GM18526 (cell line): ENCODE results near the gene TTLL7.

Experiments used
- POLR2A ChIP-seq: IDR thresholded peaks from 3 replicates; pipeline ENCODE4 v1.6.1; 2011; ENCODE audit not compliant: insufficient read length; ENCODE audit errors: extremely low read depth

The TTLL7 gene

GRCh38 chr1:83998498-83999315 is at the start of gene TTLL7:
Gene TTLL7, minus strand, starts transcription at chr1:83999132. Its CDS starts 46,921 bp downstream, at chr1:83952211.
- TF ChIP-seq POLR2A: no peak

- TF ChIP-seq POLR2A: no peak
Observed at GRCh38 chr1:84042461-84042860, 43.5 kb upstream of the TTLL7 start.

- TF ChIP-seq POLR2A: no peak
Observed at GRCh38 chr1:84037758-84038611, 39.1 kb upstream of the TTLL7 start.

GRCh38 chr1:84031802-84032327 is 32.9 kb upstream of the TTLL7 start:
- TF ChIP-seq POLR2A: no peak

DNA sequence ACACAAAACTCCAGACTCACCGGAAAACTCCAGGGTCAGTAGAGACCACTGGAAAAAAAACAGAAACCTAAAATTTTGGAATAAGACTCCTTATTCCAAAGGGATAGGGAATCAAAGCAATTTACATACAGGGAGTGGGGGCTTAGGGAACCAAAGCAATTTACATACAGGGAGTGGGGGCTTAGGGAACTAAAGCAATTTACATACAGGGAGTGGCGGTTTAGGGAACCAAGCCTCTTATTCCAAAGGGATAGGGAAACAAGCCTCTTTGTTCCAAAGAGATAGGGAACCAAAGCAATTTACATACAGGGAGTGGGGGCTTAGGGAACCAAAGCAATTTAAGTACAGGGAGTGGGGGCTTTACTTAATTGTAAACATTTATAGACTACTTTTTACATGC is 28.4 kb upstream of the TTLL7 start:
- TF ChIP-seq POLR2A: no peak

DNA sequence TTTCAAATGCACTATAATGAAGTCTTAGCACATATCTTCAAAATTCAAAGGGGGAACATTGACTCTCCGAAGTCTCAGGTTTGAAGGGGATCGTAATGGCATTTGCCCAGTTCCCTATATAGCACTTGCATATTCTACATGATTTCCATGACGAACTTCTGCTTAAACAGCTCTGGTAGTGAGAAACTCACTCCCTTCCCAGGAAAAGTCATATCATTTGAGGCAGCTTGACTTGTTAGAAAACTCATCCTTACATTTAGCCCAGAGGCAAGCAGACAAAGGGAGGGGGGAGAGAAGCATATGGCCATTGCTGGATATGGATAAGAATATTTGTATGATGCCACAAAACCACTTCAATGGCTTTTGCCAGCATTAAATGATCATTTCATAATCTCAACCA is 27.0 kb upstream of the TTLL7 start:
- TF ChIP-seq POLR2A: no peak

- TF ChIP-seq POLR2A: no peak
Observed at GRCh38 chr1:84021822-84022221, 22.9 kb upstream of the TTLL7 start.

DNA sequence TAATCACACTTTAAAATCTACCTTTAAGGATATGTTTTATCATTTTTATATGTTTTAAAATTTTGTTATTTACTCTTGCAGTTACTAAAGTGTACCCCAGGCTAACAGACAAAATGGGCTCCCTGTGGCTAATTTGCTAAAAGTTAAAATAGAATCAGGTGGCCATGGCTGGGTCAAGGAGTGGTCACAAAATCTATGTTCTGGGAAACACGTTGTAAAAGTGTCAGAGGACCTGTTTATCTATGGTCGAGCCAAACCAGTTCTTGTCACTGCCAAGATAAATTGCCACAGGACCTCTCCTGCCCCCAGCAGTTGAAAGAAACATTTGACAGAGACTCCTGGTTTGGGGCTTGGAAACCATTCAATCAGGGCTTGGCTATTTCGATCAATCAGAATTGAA is 21.2 kb upstream of the TTLL7 start:
- no peak for TF ChIP-seq POLR2A

DNA sequence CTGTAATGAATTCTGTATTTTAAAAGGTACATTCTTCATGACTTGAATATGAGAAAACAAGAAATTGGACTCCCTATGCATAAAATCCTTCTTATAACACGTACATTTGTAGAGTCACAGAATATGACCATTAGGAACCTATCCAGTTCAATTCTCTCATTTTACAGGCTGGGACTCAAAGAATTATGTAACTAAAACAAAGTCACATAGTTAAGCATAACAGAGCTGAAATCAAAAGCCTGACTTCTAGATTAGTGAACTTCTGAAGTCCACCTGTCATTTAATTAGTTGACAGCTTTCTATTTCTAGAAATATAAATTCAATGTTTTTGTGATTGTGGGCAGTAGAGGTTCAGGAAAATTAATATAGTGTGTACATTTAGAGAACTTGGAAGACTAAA is 20.3 kb upstream of the TTLL7 start:
- TF ChIP-seq POLR2A: no peak

GRCh38 chr1:84013708-84014107 is 14.8 kb upstream of the TTLL7 start:
- TF ChIP-seq POLR2A: no peak

DNA sequence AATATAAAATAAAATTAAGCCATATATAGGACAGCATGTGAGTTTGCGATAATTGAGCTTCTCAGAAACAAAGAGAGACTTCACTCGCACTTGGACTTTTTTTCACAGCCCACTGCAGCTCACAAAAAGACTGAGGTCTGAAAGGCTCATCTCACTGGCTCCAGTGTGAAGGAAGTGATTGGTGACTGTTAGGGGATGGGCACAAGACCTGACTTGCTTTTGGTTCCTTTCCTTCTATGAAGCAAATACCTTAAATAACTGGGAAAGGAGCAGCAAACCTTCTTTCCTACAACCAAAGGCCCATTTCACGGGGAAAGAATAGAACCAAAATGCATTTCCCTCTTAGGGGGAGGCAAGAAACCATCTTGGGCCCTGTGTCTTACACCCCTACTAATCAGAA is 13.1 kb upstream of the TTLL7 start:
- TF ChIP-seq POLR2A: no peak

DNA sequence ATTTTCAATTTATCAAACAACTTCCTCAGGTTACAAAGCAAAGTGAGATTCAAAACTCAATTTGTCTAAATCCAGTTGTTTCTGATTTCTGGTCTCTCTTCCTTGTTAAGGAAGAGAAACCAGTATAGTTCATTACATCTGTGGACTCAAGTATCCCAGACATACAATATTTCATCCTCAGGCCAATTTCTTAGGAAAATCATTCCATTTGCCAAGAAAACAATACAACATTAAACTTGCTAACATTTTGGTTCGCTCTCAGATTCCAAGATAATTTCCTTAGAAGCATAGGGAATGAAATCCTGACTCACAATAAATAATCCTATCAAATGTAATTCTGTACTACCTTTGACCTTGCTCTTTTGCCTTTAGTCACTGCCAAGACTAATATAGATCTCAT is 11.2 kb upstream of the TTLL7 start:
- TF ChIP-seq POLR2A: no peak

- no peak for TF ChIP-seq POLR2A
Observed at GRCh38 chr1:84008631-84009030, 9.7 kb upstream of the TTLL7 start.

DNA sequence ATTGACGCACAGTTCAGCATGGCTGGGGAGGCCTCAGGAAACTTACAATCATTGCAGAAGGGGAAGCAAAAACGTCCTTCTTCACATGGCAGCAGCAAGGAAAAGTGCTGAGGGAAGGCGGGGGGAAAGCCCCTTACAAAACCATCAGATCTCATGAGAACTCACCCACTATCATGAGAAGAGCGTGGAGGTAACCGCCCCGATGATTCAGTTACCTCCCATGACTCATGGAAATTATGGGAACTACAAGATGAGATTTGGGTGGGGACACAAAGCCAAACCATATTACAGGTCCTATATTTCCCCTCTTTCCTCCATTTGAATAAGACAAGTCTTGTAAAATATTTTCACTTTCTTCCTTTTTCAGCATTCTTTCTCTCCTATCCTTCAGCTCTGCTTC is 7.7 kb upstream of the TTLL7 start:
- TF ChIP-seq POLR2A: no peak

GRCh38 chr1:84001501-84001900 is 2.6 kb upstream of the TTLL7 start:
- no peak for TF ChIP-seq POLR2A

DNA sequence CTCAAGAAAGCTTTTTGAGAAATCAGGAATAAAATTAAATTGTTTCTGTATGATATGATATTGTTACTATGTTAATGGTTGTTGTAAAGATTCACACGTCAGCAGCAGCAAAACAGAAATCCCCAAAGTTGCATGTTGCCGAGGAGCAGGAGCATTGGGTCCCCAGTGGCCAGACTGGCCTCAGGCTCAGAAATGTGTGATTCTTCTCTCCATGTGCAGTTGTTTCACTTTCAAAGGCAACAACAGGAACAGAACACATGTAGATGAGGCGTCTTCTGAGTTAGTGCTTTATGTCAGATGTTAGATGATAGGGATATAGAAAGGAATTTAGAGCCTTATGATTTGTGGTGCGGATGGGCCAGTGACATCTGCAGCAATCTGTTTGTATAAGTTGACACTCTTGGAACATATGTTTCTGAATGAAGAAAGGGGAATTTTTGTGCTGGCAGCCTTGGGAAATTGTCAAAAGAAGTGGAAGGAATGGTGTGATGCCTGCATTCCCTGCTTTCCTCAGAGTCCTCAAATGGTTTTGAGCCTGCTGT is 2.1 kb upstream of the TTLL7 start:
- no peak for TF ChIP-seq POLR2A

- no peak for TF ChIP-seq POLR2A
Observed at GRCh38 chr1:84000196-84000885, 1.4 kb upstream of the TTLL7 start.
